Stimulated activated CD4-positive, alpha-beta T cell treated with anti-CD3 and anti-CD28 coated beads, Interleukin-2, amount 100 ng/mL, for 24 hours (primary cell): ENCODE results near the gene DENND6B.

Experiments
- DNase-seq, 2 donors: peaks; one replicate each; pipeline ENCODE4 v3.0.0-alpha.2; 2020

The DENND6B gene

DNA sequence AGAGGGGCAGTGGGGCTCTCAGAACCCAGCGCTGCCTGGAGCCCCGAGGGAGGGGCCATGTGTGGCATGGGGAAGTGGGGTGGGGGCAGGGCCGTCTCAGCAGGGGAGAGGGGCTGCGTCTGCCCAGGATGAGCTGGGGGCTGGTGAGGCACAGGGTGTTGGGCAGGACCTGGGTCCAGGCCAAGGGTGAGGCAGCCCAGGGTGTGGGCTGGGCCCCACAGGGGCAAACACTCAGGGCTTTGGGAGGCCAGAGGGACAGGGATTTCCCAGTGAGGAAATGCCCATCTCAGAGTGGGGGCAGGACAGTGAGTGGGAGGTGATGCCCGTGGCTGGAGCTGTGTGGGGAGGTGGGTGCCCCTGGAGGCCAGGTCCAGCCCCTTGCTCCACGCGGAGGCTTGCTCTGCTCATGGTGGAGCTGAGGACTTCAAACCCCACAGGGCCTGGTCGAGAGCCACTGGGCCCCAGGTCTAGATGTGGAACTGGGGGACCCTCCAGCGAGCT, 24.7 kb downstream of the DENND6B start:
- no peak for DNase-seq

DNA sequence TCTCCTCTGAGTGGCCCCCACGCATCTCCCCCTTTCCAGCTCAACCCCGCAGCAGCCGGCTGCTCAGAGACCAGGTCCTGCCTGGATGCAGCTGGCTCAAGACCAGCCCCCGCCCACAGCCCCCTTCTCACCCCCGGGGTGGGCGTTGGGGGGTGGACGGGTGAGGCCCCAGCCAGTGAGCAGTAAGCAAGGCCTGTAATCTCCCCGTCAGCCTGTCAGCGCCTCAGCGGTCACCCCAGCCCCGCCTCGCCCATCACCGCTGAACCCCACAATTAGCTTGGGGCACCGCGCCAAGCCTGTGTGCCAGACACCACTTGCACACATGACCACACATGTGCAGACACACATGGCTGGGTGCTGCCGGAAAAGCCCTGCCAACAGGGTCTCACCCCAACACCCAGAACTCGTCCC, 25.2 kb downstream of the DENND6B start:
- no peak for DNase-seq

DNA sequence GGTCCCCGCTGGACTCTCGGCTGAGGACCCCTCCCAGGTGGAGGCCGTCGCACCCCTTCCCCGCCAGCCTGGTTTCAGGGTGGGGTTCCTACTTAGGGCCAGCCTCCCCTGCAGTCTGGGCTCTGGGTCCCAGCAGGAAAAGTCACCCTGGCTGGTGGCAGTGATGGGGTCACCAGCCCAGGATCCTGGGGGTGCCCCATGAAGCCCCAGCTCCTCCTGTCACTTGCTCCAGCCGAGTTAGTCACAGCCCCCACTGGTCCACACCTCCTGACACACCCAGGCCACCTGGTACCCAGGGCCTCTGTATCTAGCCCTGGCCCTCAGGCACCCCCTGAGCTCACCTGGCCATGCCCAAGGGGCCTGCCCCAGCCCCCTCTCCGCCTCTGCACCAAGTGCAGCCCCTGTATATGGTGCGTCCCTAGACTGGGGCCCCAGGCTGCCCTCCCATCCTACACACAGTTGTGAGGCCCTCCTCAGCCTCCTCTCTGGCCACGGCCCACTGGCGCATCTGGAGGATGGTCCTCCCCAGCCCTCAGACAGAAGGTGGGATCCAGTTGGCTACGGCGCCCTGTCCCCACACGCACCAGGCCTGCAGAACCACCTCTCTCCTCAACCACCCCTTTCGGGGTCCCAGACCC, 26.1 kb downstream of the DENND6B start:
- DNase-seq: no peak

DNA sequence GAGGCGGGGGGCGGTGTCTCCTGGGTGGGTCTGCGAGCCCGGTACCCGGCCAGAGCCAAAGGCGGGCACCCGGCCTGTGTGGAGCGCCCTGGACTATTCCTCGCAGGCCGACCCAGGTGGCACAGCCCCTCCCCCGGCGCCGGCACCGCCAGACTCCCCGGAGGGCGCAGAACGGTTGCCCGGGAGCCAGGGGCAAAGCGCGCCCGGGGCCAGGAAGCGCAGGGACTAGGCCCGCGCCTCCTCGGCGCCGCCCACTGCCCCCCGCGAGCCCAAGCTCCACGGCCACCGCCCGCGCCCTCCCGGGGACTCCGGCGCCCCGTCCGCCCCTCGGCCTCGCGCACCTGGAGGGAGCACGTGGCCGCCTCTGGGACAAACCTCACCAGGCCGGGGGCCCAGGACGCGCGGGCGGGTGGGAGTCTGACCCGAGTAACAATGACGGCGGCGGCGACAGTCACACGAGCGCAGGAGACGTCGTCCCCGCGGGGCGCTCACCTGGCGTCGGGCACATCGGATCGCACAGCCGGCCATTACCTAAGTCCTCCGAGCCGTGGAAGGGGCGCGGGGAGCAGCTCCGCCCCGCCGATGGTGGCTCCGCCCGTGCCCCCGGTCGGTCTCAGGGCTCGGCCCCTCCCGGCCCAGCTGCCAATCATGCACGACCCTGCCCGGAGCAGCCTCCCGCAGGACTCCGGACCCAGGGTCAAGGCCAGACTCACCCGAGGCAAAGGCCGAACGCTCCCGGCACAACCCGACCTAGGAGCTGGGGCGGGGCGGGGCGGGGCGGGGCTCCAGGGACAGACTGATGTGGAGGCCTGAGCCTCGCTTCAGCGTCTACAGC, 26.8 kb downstream of the DENND6B start:
- no peak for DNase-seq

DNA sequence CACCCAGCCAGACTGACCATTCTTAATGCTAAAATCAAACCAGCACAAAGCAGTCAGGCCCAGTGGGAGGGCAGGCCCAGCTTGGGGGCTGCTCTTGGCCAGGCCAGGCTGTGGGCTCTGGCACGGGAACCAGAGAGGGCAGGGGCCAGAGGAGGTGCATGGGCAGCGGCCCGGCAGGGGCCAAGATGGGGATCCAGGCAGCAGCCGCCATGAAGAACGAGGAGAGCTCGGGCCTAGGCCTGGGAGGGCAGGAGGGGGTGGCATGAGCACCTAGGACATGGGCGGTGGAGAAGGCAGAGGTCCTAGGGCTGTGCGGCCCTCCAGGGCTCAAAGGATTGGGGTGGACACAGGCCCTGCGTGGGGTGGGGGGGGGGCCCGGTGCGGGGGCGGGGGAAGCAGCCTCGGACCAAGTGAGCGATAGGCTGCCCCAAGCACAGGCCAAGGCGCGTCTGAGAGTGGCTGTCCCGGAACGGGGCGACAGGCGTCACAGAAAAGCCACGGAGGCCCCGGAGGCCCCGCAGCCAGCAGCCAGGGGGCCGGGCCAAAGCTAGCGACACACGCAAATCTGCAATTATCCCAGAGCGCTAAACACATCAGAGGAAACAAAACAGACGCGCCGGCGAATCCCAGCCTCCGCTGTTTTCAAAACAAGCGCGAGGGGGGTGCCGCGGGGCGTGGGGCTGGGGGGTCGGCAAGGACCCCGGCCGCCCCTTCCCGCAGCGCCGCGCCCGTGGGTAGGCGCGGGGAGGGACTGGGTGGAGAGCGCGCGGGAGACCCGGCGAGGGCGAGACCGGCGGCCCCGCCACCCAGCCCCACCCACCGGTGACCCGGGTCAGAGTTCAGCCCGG, 27.7 kb downstream of the DENND6B start:
- no peak for DNase-seq

DNA sequence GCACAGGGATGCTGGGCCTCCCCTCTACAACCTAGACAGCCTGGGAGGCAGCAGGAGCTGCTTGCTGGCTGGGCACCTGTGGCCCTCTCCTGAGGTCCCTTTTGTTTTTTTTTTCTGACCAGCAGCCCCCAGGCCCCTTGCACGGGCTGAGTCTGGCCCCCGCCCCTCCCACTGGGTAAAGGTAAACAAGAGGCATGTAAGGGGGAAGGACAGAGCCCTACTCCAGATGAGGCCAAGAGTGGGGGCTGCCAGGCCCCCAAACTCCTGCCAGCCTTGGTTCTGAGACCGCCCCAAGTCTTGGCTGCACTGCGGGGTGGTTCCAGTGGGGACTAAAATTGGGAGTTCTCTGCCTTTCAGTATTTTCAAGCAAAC, 28.6 kb downstream of the DENND6B start:
- DNase-seq: no peak

DNA sequence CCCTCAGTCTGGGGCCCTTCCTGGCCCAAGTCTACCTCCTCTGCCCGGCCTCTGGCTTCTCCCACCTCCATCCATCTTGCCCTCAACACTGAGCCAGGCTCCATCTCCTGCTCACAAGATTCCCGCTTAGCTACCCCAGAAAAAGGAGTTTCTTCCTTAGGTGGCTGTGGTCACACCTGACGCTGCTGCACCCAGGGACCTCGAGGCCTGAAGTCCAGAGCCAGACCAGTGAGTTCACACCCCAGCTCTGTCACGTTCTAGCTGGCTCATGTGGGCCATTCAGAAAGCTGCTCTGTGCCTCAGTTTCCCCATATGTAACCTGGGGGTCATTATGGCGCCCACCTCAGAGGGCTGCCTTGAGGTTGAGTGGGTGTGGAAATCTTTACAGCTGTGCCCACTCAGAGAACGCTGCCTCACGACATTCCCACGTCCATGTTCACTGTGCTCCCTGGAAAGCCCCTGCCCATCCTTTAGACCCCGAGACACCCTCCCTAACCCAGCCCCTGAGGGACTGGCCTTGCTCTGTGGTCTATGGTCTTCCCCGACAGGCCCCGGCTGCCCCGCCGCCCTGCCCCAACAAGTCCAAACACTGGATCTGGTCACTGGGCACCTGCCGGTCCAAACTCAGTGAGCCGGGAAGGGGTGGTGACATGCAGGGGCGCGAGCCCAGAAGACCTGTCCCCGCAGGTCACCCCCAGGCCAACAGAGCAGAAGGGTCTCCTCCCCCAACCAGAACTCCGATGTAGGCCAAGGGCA, 29.1 kb downstream of the DENND6B start:
- DNase-seq: no peak

DNA sequence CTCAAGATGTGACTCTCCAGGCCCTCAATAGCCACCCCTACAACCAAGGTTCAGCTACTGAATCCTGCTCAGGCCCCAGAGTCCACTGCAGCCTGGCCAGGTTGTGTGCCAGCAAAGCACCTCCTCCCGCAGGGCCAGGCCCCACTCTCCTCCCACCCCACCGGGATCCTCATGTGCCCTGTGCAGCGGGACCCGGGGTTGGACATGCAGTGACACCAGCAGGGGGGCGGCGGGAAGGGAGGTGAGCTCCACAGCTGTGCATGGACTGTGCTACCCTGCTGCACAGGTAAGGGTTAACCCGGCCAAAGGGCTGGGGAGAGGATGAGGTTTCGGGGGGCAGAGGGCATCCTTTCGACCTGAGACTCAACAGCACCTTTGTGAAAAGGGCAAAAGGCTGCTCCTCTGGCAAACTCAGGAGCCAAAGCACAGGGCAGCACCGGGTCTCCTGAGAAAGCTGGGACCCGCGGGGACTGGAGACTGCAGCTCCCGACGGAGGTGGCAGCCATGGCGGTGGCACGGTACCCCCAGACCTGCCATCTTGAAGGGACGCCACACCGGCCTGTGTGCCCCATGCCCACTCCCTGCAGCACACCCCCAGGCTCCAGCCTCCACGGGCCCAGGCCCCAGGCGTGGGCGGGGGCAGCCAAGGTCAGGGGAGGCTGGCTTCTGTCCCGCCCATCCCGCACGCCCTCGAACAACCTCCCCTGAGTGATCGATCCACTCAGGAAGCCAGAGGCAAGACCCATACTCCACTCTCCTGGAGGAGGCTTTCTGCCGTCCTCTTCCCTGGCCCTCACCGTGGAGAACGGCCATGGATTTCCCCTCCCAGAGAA, 29.9 kb downstream of the DENND6B start:
- DNase-seq: no peak

DNA sequence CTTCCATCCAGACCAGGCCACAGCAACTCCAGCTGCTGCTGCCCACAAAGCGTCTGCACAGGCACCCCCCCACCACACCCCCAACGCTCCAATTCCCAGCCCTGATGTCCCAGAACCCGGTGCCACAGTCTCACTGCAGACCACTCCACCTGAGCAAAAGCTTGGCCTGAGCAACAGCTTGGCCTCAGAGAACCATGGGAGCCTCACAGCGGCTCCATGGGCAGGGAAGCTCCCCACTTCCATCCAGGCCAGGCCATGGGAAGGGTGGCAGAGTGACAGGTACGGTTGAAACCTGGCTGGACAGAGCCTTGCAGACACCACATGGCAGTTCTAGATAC, 32.5 kb downstream of the DENND6B start:
- no peak for DNase-seq

DNA sequence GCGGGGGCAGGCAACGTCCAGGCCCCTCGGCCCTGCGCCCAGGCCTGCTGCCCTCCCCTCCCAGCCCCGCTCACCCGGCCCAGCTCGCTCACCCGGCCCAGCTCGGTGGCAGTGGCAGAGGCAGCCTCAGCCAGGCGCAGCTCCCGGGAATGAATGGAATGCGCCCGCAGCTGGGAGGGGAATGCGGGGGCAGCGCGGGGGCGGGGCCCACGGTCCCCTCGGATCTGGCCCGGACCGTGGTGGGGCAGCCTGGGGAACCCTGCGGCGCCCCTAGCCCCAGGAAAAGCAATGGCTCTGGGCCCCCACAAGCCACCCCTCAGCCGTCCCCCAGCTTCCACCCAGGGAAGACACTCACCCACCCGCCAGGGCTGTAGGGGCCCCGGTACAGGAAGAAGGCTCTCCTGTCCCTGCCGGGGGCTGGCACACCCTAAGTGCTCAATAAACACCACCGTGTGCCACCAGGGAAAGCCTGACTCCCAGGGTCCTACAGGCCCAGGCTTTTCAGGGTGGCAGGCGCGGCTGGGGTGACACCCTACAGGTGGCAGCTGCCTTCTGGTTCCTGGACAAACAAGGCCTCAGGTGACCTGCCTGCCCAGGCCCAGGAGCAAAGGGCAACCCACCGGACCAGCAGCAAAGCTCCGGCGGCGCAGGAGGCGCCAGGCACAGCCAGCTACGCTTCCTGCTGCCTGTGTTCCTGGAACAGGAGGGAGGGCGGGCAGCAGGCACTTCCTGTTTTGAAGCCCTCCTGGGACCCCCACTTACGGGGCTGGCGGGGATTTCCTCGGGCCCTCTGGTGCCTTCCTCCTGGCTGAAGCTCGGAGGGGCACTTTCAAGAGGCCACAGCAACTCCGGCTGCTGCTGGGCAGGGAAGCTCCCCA, 33.1 kb downstream of the DENND6B start:
- no peak for DNase-seq

DNA sequence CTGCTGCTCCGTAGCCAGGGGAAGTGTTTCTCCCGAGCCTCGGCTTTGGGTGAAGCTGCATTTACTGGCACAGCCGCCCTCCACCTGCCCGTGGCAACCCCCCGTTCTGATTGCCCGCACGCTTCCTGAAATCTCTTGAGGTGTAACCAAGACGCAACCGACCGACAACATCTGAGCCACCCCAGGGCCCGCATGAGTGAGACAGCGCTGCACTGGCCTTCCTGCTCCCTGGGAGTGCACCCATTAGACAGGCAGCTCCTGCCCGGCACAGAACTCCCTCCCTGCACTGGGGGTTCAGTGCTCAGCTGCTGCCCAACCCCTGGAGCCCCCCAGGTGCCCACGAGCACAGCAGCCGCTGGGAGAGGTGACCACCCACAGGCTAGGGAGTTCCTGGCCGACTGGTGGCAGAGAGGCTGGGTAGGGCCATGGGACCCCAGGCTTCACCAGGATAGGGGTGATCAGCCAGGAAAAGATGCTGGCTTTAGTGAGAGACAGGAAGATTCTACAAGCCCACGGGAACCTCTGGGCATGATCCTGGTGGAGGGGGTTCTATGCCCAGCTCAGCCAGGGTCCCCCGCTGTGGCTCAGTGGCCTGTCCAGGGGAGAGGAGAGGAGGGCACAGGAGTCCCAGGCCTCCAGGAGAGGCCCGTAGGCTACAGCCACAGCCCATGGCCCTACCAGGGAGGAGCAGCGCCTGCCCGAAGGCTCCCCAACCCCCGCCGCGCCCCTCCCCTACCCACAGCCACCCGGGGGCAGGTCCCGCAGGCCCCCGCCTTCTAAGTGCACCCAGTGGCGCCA, 34.0 kb downstream of the DENND6B start:
- DNase-seq: no peak

DNA sequence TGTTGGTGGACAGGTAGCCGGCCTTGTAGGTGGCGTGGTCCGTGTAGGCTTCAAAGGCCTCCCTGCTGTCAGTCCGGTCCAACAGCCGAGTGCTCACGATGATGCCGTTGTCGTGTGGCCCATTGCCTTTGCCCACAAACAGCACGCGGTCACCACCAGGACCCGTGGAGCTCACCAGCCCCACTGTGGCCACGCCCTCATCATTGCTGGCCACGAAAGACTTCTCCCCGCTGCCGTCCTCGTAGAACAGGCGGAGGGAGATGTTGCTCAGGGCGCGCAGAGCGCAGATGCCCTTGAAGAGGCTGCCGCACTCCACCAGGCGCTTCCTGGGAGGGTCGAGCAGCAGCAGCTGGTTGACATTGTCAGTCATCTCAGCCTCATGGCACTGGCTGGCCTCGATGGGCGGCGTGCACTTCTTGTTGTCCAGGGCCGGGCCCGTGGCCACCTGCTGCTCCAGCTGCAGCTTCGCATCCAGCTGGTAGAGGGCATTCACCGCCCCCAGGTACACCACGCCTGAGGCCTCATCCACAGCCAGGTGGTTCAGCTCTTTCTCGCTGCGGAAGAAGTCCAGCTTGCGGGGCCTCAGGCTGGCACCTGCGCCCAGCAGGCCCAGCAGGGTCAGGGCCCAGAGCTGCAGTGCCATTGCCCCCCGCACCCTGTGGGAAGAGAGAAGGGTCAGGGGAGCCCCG, 36.7 kb downstream of the DENND6B start:
- DNase-seq: no peak

DNA sequence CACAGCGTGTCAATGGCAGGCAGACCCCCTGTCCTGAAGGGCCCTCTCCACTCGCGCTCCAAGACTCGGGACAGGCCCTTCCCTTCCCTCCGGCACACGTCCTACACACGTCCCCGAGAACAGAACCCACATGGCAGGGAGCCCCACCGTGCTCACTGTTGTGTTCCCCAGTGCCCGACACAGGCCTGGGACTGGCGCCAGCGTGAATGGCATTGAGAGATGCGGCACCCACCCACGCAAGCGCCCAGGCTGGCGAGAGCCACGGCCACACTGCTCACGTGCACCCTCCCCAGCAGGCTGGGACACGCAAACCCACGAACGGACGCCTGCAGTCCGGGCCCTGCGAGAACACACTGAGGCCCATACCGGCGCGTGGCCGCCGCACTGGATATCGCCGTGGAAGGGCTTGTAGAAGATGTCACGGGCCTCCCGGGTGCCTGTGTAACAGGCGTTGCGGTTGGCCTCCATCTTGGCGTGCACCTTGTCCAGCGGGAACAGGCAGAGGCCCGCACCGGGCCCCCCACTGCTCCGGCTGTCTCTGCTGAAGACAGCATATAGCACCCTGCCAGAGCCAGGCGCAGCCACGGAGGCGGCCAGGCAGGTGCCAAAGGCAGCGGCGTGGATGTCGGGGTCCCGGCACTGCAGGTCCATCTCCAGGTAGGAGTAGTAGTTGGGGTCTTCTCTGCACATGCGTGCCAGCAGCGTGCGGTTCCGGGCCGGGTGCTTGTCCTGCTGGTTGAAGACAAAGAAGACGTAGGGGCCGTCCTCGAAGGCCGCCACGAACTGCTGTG, 37.5 kb downstream of the DENND6B start:
- DNase-seq: no peak

DNA sequence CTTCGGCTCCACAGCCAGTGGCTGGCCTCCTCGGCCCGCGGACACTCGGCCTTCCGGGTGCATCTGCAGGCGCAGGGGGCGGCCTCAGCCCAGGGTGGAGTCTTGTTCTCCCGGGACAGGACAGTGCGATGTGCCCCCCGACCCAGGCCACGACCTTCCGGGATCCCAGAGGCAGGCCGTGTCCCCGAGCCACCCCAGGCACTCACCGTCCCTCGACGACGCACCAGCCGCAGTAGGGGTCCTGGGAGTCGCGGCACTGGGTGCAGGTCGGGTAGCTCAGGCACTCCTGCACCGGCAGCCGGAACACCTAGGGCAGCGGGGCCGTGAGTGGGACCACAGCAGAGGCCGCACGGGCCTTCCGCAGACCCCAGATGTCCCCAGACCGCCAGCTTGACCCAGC, 39.1 kb downstream of the DENND6B start:
- DNase-seq: no peak

DNA sequence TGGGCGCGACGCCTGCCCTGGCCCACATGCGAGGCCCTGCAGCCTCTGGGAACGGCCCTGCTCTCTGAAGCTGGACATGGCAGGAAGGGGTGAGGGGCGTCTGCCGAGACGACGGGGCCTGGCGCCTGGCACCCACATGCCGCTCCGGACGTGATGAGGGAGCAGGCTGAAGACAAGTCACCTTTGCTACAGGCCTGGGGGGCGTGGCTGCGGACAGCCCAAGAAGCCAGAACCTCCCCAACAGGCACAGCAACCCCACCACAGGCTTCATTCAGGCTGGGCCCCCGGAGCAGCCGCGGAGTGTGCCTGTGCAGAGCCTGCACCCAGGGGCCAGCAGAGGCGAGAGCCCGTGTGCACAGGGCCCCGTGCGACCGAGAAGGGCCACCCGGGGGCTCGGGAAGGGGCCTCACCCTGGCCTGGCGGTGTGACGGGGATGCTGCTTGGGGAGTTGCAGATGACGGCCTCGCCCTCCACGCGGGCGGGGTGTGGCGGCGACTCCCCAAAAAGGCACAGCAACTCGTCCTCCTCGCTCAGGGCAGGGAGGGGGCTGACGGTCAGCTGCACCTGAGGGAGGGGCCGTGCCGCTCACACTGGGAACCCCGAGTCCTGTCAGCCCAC, 40.0 kb downstream of the DENND6B start:
- no peak for DNase-seq

DNA sequence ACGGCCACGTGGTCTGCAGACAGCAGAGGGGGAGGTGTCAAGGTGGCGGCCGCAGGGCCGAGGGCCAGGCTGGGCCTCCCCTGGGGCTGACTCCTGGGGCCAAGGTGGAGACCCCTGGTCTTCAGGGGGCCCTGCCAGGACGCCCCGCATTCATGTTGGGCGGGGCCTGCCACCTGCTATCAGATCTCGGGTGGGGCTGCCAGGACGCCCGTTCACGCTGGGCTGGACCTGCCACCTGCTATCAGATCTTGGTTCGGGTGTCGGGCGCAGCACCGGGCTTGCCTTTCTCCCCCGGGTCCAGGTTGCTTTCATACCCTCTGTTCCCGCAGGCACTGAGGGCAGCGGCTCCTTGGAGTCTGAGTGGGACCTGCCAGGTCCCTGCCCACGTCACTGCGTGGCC, 40.5 kb downstream of the DENND6B start:
- no peak for DNase-seq

DNA sequence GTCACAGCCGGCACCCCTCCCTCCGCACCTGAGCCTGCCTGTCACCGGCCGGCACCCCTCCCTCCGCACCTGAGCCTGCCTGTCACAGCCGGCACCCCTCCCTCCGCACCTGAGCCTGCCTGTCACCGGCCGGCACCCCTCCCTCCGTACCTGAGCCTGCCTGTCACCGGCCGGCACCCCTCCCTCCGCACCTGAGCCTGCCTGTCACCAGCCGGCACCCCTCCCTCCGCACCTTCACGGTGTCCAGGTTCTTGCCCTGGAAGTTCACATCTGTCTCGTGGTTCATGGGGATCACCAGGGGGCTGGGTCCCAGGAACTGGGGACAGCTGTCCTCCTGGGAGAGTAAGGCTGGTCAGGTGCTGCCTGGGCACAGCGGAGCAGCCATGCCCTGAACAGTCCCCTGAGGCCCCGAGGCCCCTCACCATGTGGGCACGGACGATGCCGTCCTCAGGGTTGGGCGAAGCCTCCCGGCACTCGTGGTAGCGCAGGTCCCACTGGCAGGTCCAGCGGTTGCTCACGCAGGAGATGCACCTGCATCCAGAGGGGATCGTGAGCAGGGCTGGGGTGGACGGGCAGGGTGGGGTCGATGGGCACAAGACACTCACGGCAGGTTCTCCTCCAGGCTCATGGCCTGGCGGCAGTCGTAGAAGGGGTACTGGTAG, 41.1 kb downstream of the DENND6B start:
- no peak for DNase-seq

DNA sequence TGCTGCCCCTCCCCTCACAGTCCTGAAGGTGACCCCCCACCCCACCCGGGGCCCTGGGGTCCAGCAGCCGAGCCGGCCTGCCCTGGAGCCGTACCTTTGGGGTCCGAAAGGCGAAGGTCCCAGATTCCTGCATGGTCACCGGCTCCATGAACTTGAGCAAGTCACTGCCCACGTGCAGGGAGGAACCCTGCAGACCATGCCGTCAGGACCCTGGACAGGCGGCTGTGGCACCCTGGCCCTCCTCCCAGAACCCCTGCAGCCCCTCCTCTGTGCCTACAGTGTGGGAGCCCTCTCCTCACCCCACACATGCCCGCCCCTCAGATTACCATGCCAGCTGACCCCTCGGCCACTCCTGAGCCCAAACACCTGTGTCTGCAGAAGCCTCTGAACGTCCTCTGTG, 42.3 kb downstream of the DENND6B start:
- no peak for DNase-seq
